ENCODE data around the gene SCEL.
"Not testable (repeated sequence)": the region's sequence is repeated elsewhere in the genome, so short reads cannot be mapped to it uniquely, and the experiment has no call there.

Gene SCEL

DNA sequence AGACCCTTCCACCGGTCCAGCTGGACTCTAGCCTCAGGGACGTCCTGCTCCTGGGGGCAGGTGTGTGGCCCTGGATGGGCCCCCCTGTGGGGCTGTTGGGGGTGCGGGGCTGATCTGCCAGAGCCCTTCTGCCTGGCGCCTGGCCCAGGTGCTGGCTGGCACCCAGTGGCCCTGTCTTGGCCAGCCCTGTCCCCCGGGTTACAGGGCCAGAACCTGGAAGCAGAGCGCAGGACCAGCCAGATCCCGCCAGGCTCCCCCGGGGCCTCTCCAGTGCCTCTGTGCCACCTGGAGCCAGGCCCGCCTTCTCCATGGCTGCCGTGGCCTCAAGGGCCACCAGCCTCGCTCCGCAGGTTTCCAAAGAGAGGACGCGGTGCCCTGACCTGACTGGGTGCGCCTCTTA is 127.3 kb downstream of the SCEL start:
- not testable (repeated sequence) for DNase-seq (ENCODE audit: low read depth)

- DNase-seq (ENCODE audit: low read depth) = no peak
Measured at GRCh38 chr13:77674852-77675251, 139.3 kb downstream of the SCEL start.

GRCh38 chr13:77678691-77679235 is 143.3 kb downstream of the SCEL start:
- DNase-seq (ENCODE audit: low read depth) = no peak

GRCh38 chr13:77687799-77688198 is 152.3 kb downstream of the SCEL start:
- DNase-seq (ENCODE audit: low read depth) = no peak

- DNase-seq (ENCODE audit: low read depth) = no peak
Measured at GRCh38 chr13:77691871-77692270, 156.4 kb downstream of the SCEL start.

DNA sequence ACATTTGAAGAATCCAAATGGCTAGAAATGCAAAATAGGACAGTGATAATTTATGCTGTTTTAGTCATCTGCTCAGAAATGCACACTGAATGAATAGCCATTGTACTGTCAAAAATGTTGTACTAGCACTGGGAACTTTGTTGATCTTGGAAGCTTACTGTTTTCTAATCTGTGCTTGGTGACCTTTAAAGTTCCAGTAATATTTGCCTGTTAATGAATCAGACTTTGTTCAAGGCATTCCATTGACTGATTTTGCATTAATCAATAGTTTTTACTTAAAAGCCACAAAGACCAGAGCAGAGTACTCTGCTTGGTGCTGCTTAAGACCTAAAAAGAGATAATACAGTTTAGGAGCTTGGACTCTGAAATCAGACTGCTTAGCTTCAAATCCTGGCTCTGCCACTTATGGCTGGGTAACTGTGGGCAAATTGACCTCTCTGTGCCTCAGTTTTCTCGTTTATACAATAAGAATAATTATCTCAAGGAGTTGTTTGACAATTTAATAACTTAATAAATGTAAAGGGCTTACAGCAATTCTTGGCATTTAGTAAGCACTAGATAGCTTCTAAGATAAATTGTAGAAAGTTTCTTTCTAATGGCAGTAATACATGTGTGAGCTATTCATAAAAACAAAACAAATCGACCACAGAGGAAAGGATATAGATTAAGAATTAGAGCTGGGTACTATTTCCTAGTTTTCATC is 157.4 kb downstream of the SCEL start:
- no peak for DNase-seq (ENCODE audit: low read depth)

DNA sequence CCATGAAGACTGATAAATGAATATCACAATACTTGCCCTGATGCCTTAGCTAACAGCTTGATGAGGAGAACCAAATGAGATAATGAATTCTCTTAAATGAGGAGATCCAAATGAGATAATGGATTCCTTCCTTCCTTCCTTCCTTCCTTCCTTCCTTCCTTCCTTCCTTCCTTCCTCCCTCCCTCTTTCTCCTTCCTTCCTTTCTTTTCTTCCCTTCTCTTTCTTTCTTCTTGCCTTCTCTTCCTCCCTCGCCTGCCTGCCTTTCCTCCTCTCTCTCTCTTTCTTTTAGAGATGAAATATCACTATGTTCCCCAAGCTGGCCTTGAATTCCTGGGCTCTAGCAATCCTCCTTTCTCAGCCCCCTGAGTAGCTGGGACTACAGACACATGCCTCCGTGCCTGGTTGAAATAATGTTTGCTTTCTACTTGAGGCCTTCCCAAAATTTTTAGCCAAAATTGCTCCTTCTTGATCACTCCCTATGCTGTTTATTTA is 158.0 kb downstream of the SCEL start:
- no peak for DNase-seq (ENCODE audit: low read depth)

All from fibroblast of the conjunctiva (primary cell).